DMS79 (cell line): Measurements from ENCODE around the gene L1CAM.

ENCODE experiments used
- DNase-seq: peaks from one replicate; lab custom pipeline; 2025; lab: John Stamatoyannopoulos, UW

L1CAM gene

DNA sequence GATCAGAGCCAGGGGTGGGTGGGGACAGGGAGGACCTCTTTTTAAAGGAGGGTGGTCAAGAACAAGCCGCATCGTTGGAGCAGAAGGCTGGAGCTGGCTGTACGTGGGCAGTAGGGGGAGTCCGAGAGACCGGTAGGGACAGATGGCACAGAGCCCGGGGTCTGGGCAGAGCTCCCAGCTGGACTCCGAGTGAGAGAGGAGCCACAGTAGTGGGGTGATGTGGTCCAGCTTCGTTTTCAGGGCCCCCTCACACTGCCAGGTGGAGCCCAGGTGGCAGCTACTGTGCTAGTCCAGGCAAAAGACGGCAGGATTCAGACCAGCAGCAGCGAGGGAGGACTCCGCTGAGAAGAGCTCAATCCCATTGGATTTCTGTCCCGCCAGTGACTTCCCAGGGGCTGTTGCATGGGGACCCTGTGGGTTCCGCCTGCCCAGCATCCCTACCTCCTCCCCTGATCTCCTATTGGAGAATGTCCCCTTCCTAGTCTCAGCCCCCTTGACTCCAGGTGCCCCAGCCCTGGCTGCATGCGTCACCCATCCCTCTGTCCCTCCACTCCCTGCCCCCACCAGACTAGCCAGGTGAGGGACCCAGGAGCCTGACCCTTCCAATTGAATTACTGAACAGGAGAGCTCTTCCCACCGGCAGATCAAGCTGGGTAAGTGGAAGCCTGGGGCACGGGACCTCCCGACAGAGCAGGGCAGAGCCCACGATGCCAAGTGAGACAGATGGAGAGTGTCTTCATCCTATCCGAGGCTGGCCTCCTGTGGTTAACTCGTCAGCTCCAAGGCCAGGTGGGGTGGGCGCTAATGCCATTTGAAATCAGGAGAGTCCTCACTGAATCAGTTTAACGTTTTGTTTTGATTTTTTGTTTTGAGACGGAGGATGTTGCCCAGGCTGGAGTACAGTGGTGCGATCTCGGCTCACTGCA is 37.2 kb upstream of the L1CAM start:
- peak; percentile 18 for DNase-seq

DNA sequence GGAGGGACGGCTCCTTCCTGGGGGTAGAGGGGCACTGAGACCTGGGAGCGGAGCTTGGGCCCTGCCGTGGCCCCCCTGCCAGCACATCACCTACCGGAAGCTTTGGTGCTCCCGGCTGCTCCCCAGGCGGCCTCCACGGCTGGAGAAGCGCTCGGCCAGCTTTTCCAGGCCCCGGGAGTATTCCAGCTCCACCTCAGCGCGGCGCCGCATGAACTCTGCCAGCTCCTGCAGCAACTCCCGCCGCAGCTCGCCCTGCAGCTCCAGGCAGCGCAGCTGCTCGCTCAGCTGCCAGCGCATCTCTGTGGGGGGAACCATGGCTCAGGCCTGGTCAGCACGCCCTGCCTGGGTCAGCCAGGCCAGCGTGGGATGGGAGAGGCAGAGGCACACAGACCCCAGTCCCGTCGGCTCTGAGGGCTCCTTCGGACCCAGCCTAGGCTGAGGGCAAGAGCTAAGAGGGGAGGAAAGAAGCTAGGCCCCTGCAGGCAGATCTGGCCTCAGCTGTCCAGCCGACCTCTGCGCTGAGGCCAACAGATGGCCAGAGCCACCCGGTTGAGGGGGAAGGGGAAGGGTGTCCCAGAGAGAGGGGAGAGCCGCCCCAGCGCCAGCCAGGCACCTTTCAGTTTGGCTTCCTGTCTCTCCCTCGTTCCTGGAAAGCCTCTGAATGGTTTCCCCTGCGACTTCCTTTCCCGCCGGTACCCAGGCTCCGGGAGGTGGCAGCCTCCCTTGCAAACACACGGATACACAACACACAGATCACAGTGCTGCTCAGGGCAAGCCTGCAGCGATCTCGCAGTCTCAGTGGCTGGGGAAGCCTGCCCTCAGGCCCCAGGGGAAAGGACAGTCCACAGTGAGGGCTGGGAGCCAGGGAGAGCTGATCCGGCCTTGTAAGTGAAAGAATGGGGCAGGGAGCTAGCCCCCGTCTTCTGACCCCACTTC is 35.8 kb upstream of the L1CAM start:
- no peak for DNase-seq

- DNase-seq: no peak
These were observed 35.1 kb upstream of the L1CAM start for GRCh38 chrX:153921070-153921469.

- no peak for DNase-seq
These were observed 34.6 kb upstream of the L1CAM start for GRCh38 chrX:153920546-153920945.

GRCh38 chrX:153919281-153919680 is 33.3 kb upstream of the L1CAM start:
- no peak for DNase-seq

GRCh38 chrX:153917869-153918268 is 31.9 kb upstream of the L1CAM start:
- DNase-seq: no peak

GRCh38 chrX:153913701-153914100 is 27.7 kb upstream of the L1CAM start:
- DNase-seq: no peak

GRCh38 chrX:153913211-153913610 is 27.2 kb upstream of the L1CAM start:
- DNase-seq: no peak

DNA sequence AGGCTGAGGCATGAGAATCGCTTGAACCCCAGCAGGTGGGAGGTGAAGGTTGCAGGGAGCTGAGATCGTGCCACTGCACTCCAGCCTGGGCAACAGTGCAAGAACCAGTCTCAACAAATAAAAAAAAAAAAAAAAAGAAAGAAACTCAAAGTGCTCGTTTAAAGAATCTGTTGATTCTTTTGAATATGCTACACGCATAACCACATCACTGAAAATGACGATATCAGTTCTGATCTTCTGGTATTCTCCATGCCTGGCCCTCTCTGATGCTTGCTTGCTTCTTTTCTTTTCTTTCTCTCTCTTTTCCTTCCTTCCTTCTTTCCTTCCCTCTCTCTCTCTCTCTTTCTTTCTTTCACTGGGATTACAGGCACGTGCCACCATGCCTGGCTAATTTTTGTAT is 25.8 kb upstream of the L1CAM start:
- no peak for DNase-seq

DNA sequence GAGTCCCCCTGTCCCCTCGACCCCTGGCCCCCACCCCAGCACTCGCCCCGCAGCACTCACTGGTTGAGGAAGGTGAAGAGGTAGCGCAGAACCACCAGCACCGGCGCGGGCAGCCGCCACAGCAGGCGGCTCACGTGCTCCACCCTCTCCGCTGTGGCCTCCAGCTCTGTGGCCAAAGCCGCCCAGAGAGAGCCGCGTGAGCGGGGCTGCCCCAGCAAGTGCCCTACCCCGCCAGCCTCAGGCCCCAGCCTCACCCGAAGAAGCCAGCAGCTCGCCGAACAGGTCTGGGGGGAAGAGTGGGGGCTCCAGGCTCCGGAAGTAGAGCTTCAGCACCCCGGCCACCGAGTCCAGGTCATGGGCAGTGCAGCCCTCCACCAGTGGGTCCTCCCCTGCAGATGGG is 24.5 kb upstream of the L1CAM start:
- no peak for DNase-seq

DNA sequence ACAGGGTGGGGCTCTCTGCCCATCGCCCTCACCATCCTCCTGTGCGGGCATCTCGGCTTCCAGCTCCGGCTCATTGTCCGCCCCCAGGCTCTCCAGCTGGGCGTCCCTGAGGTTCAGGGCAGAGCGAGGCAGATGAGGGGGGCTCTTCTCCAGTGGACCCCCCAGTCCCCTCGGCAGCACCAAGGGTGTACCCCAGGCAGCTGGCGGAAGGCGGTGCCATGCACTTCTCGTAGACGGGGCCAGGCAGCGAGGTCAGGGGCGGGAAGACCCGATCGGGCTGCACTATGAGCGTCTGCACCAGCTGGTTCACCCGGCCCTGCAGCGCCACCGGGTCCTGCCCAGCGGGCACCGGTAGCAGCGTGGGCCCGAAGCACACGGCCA is 24.0 kb upstream of the L1CAM start:
- no peak for DNase-seq

DNA sequence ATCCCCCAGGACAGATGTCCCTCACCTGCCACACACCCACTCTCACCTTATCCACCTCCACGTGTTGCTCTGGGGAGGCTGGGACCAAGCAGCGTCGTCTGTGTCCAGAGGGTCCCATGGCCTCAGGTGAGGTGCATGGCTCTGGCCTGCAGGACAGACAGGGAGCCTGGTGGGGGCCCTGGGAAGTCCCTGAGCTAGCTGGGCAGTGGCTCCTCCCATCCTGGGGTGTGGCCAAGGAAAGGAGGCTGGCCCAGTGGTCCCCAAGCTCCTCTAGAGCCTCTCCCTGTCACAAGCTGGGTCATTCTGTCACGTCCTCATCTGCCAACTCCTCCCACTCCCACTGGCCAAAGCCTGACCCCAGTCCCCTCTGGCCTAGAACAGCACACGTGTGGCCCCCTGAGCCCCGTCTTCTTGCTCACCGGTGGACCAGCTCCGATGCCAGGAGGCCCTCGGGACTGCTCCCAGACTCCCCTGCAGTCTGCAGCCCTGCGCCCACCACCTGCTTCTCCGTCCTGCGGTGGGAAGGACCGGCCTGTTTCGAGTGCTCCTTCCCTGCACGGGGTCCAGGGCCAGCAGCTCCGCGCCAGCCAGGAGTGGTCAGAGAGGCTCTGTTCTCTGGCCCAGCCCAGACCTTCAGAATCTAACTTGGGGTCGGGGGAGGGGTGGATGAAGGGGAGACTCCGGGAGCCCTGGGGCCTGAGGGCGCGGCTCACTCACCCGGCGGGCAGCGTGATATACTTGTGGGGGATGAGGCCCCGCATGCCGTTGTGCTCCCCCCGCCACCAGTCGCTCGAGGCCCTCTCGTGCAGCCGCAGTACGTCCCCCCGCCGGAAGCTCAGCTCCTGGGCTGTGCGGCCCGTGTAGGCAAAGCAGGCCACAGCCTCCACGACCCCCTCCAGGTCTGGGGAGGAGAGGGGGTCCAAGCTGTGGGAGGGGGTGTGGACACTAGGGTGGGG is 23.3 kb upstream of the L1CAM start:
- no peak for DNase-seq

- no peak for DNase-seq
These were observed 22.4 kb upstream of the L1CAM start for GRCh38 chrX:153908219-153908860.

DNA sequence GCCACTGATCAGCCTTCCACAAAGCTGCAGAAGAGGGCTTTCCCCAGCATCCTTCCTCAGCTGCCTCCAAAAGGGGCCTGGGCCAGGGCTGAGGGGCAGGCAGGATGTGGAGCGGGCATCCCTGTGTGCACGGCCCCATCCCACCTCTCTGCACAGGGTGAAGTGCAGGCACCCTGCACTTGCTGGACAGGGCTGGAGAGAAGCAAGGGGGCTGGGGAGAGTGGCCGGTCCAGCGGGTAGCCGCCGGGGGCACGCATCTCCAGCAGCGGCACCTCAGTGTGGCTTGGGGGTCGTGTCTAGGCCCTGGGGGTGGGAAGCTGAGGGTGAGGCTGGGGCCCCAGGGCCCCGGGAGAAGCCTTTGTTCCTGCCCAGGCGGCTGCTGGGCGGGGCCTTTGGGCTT is 21.5 kb upstream of the L1CAM start:
- DNase-seq: no peak

DNA sequence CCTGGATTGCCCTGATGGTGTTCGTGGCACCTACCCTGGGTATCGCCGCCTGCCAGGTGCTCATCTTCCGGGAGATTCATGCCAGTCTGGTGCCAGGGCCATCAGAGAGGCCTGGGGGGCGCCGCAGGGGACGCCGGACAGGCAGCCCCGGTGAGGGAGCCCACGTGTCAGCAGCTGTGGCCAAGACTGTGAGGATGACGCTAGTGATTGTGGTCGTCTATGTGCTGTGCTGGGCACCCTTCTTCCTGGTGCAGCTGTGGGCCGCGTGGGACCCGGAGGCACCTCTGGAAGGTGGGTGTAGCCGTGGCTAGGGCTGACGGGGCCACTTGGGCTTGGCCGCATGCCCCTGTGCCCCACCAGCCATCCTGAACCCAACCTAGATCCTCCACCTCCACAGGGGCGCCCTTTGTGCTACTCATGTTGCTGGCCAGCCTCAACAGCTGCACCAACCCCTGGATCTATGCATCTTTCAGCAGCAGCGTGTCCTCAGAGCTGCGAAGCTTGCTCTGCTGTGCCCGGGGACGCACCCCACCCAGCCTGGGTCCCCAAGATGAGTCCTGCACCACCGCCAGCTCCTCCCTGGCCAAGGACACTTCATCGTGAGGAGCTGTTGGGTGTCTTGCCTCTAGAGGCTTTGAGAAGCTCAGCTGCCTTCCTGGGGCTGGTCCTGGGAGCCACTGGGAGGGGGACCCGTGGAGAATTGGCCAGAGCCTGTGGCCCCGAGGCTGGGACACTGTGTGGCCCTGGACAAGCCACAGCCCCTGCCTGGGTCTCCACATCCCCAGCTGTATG is 20.3 kb upstream of the L1CAM start:
- DNase-seq: no peak

GRCh38 chrX:153905481-153906095 is 19.6 kb upstream of the L1CAM start:
- no peak for DNase-seq

DNA sequence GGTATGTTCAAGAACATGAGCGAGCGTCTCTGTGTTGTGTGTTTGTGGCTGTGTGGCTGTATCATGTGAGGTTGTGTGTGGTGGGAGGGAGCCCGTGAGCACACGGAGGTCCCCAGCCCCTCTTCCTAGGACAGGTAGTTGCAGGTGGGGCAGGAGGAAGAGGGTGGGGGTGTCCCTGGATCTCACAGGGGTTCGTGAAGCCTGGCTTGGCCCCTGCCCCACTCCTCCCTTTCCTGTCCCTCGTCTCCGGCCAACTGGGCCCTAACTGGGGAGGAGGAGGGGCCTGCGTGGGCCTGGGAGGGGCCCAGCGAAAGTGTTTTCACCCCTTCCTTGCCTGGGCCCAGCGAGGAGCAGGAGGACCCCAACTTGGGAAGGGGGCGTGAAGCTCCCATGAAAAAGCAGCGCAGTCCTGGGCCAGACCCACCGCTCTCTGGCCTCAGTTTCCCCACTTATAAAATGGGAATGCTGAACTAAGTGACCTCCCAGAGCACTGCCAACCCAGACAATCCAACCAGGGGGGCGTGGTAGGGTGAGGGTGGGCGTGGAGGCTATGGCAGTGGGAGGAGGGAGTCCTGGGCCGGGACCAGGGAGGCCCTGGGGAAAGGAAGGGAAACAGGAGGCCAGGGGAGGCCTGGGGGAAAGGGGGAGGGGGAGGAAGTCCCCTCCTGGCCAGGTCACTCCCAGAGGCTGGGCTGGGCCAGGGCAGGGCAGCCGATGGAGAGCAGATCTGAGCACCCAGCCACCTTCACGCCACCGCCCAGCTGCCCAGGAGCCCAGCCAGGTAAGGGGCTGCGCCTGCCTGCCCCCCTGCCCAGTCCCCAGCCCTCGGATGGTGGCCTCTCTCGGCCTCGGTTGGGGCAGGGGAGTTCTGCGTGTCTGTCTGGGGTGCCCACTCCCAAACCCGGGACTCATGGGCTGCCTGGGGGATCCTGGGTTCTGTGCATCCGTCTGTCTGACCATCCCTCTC is 18.3 kb upstream of the L1CAM start, which contains the start of gene AVPR2:
TSS of gene AVPR2 (plus strand) at position 683 of the 967 bp plus-strand sequence. CDS start 473 bp downstream, outside the sequence.
- no peak for DNase-seq

- DNase-seq: no peak
These were observed 17.4 kb upstream of the L1CAM start for GRCh38 chrX:153903238-153903980.
